ENCODE results near the gene POLD2. TPM values are rescaled to one million over a fixed set of nuclear protein-coding genes. Genes with fewer than 3 reads are reported as not detected.

POLD2 gene
- polyA plus RNA-seq, 3 donors = 51.4 to 116 (median 96.0) TPM

- H3K27ac ChIP-seq (ENCODE audit: low read depth, low read length) = no peak overlapping the region
- WGBS, 3 donors = 71 to 87% (median 83%) methylated on average over 7 to 8 of the region's 8 CpGs
Observed at GRCh38 chr7:44096326-44096881, 26.9 kb downstream of the POLD2 start.

GRCh38 chr7:44095781-44096180 is 27.6 kb downstream of the POLD2 start:
- no peak overlapping the region for H3K27ac ChIP-seq (ENCODE audit: low read depth, low read length)
- 83 to 96% (median 89%) methylated on average over 3 of the region's 3 CpGs for WGBS, 3 donors

- H3K27ac ChIP-seq (ENCODE audit: low read depth, low read length) = no peak overlapping the region
- 47 to 71% (median 63%) methylated on average over 2 of the region's 2 CpGs for WGBS, 3 donors
Observed at GRCh38 chr7:44094883-44095592, 28.3 kb downstream of the POLD2 start.

- H3K27ac ChIP-seq (ENCODE audit: low read depth, low read length) = no peak overlapping the region
- 50 to 59% (median 53%) methylated on average over 2 of the region's 2 CpGs for WGBS, 3 donors
Observed at GRCh38 chr7:44094365-44094764, 29.0 kb downstream of the POLD2 start.

- H3K27ac ChIP-seq (ENCODE audit: low read depth, low read length) = no peak overlapping the region
- WGBS, 3 donors = 75 to 80% (median 80%) methylated on average over 6 of the region's 6 CpGs
Observed at GRCh38 chr7:44093102-44093641, 30.2 kb downstream of the POLD2 start.

GRCh38 chr7:44087911-44088838 is 35.2 kb downstream of the POLD2 start:
- no peak overlapping the region for H3K27ac ChIP-seq (ENCODE audit: low read depth, low read length)
- WGBS, 3 donors = 41 to 59% (median 45%) methylated on average over 20 of the region's 20 CpGs

GRCh38 chr7:44086627-44087026 is 36.7 kb downstream of the POLD2 start:
- WGBS, 3 donors = 97 to 99% (median 97%) methylated on average over 3 of the region's 3 CpGs

GRCh38 chr7:44085546-44085945 is 37.8 kb downstream of the POLD2 start:
- no peak overlapping the region for H3K27ac ChIP-seq (ENCODE audit: low read depth, low read length)
- WGBS, 3 donors = 86 to 91% (median 91%) methylated on average over 3 of the region's 3 CpGs

More at GRCh38 chr7:44086627-44087026, 36.7 kb downstream of the POLD2 start:
- H3K27ac ChIP-seq (ENCODE audit: low read depth, low read length) = no peak overlapping the region

- 70 to 89% (median 76%) methylated on average over 4 of the region's 4 CpGs for WGBS, 3 donors
- H3K27ac ChIP-seq (ENCODE audit: low read depth, low read length) = no peak overlapping the region
Observed at GRCh38 chr7:44084701-44085100, 38.6 kb downstream of the POLD2 start.

- no peak overlapping the region for H3K27ac ChIP-seq (ENCODE audit: low read depth, low read length)
- WGBS, 3 donors = 92 to 97% (median 94%) methylated on average over 3 of the region's 3 CpGs
Observed at GRCh38 chr7:44083796-44084195, 39.6 kb downstream of the POLD2 start.

- WGBS, 3 donors = 0 to 1% (median 0%) methylated on average over 40 to 54 of the region's 54 CpGs
- no peak overlapping the region for H3K27ac ChIP-seq (ENCODE audit: low read depth, low read length)
Observed at GRCh38 chr7:44082541-44083207, 40.7 kb downstream of the POLD2 start.

- WGBS, 3 donors = 43 to 64% (median 50%) methylated on average over 9 of the region's 9 CpGs
- H3K27ac ChIP-seq (ENCODE audit: low read depth, low read length) = no peak overlapping the region
Observed at GRCh38 chr7:44081266-44081748, 42.0 kb downstream of the POLD2 start.

GRCh38 chr7:44080686-44081265 is 42.6 kb downstream of the POLD2 start:
- H3K27ac ChIP-seq (ENCODE audit: low read depth, low read length) = no peak overlapping the region
- 74 to 87% (median 83%) methylated on average over 10 to 11 of the region's 11 CpGs for WGBS, 3 donors

GRCh38 chr7:44080118-44080517 is 43.2 kb downstream of the POLD2 start:
- H3K27ac ChIP-seq (ENCODE audit: low read depth, low read length) = no peak overlapping the region
- WGBS, 3 donors = 86 to 96% (median 93%) methylated on average over 5 of the region's 5 CpGs

- WGBS, 3 donors = 83 to 92% (median 87%) methylated on average over 11 of the region's 11 CpGs
- no peak overlapping the region for H3K27ac ChIP-seq (ENCODE audit: low read depth, low read length)
Observed at GRCh38 chr7:44079331-44080021, 43.9 kb downstream of the POLD2 start.

- H3K27ac ChIP-seq (ENCODE audit: low read depth, low read length) = no peak overlapping the region
- 87 to 91% (median 88%) methylated on average over 8 of the region's 8 CpGs for WGBS, 3 donors
Observed at GRCh38 chr7:44078521-44078920, 44.8 kb downstream of the POLD2 start.

- no peak overlapping the region for H3K27ac ChIP-seq (ENCODE audit: low read depth, low read length)
- 71 to 89% (median 71%) methylated on average over 5 of the region's 5 CpGs for WGBS, 3 donors
Observed at GRCh38 chr7:44077681-44078091, 45.7 kb downstream of the POLD2 start.
